Measurements from ENCODE around the gene NTN5.
A peak's percentile ranks its signal among the peaks of the same experiment; 100 is the strongest.

NTN5 gene

DNA sequence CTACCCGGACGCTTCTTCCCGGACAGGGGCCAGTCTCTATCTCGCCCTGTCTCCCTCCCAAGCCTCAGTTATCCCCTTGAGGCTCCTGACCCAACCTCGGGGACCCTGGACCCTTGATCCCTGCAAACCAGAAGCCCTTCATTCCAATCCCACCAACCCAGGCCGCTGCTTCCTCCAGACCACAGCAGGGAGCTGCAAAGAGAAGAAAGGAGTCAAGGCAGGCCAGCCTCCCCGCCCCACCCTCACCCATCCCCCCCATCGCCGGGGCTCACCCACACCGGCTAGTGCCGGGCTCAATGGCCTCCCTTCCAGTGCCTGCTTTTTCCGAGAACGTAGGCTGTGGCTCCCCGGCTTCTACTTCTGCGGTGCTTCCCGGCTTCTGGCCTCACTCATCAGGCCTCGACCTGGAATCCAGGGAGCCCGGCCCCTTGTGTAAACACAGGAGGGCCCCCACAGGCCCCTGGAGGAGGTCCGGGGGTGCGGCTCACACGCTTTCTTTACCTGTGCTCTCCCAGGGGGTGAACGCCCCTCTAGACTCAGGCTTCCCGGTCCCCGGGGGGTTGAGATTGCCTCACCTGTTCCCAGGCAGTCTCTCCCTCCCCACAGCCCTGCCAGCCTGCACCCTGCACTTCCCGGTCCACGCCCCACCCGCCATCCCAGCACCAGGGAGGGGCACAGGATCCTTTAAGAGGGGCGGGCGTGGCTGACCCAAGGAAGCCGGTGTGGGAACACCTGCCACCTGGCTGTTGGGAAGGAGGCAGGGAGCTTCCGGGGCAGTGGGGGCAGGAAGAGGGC is 58.2 kb downstream of the NTN5 start, which contains the start of gene FAM83E:
Gene FAM83E (minus strand): TSS at position 641 of the 795 bp plus-strand sequence. CDS start 1,704 bp downstream, outside the sequence.
- no peak for DNase-seq

DNA sequence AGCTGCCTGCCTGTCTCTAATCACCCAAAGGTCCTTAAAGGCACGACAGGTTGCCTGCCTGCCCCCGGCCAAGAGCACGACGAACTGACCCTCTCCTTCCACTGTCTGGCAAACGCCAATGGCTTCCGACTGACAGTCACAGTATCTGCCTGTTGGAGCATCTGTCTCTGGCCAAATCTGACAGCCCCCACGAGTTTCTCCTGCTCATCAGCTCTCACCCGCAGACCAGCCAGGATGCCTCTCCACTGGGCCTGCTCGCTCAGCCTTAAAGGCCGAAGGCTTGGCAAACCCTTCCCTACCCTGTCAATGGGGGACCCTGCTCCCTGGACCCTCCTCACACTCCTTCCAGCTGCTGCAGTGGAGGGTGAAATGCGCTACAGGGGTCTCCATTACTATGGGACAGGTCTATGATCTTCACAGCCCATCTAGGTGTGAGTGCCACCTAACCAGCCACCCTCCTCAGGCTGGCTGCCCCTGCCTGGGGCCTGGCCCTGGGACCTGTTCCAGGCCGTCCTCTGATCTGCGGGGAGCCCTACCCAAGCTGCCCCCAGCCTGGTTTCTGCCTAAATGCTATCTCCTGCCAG is 58.9 kb downstream of the NTN5 start:
- DNase-seq, result peak in 1 of 14 donors; percentile 68

DNA sequence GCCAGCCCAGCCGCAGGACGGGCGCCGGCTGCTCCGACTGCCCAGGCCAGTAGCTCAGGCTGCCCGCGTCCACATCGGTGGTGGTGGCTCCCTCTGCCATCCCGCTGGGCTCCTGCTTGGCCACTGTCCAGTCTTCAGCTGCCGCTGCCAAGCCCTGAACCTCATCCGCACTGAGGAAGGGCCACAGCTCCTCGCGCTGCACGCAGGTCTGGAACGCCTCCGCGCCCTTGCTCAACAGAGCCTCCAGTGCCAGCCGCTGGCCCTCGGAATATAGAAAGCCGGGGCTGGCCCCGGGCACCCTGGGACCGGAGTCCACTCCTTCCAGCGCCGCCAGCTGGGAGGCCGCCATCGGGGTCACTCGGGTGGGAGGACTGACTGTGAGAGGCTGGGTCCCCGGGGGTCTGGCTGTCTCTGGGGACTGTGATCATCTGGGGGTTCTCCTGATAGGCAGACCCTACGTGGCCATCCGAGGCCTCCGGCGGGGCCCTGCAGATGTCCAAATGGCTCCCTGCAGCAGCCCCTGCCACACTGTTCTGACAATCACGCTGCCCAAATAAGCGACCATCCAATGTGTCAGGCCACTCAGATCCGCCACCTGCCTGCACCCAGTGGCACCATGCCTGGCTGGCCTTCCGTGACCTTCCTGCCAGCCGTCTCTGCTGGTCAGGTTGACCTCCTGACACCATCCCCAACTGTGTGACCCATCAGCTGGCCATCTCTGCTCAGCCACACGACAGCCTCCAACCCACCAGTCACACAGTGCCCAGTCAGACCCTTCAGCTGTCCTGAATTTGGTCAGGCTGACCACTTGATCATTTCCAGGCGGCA is 59.6 kb downstream of the NTN5 start:
- peak in 7 of 14 donors; percentile 14 to 70 (median 32) for DNase-seq

DNA sequence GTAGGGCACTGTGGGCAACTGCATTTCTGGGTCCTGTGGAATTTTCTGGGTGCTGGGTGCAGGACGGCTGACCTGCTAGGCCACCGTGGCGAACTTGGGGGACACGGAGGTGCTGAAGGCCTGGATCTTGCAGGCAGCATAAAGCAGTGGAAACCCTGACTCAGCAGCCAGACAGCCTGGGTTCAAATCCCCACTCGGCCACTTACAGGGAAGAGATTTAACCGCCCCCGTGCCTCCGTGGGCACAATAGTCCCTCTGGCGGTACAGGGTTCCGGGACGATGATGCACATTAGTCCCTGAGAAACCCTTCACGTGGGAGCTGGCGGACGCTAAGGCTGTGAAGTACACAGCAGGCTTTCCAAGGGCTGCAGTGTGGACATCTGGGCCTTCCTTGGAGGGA is 60.9 kb downstream of the NTN5 start:
- no peak for DNase-seq

Measured in C1 segment of cervical spinal cord (tissue), 14 donors.